Stimulated activated CD8-positive, alpha-beta memory T cell treated with anti-CD3 and anti-CD28 coated beads, Interleukin-15, amount 100 ng/mL, for 4 hours (primary cell): ENCODE results near the gene VPS13D.
"Not testable (repeated sequence)": the region's sequence is repeated elsewhere in the genome, so short reads cannot be mapped to it uniquely, and the experiment has no call there.

ENCODE experiments used
- DNase-seq, 2 donors: peaks; one replicate each; pipeline ENCODE4 v3.0.0-alpha.2; 2020; ENCODE audit warnings: low read depth in 2 of 2

VPS13D gene

DNA sequence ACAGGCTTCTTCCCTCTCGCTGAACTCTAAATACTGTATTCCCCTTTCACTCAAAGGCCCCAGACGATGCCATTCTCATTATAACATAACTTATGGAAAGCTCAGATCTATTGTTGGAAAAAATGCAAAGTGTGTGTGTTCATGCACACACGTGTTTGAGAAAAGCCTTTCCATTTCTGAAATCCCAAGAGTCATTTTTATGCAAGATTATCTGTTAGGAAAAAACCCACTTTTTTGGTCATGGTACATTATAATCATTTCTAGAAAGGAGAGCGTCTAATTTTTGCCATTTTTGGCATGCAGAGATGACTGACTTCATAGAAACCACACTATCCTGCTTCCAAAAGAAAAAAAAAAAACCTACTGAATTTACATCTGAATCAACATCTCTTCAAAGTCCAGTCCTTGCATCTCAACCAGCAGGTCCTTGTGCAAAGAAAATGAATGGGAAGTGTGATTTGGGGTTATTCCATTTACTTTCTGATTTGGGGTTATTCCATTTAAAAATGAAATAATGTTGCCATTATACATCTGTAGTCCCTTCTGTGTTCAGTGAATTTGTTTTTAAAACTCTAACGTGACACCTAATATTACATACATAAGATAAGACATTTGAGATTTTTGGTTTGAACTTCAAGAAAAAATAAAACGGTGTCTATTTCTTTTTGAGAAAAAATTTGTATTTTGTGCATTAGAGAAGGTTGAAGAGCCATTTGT lies 237.9 kb downstream of the VPS13D start:
- no peak for DNase-seq

DNA sequence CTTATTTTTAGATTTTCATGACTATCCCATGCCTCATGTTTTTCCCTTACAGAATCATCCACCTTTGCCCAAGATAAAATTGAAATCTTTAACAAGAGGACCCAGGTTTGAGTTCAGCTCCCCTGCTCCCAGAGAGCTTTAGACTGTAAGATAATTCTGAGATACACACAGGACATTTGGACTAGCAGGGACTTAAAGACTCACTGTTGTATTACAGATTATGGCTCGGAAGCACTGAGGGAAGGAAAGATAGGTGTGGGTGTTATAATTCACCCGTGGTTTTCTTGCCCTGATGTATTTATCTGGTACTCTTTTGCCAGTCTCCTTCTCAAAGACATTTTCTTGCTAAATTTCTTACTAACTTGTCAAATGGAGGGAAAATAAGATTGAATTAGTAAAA lies 238.5 kb downstream of the VPS13D start:
- DNase-seq: no peak

DNA sequence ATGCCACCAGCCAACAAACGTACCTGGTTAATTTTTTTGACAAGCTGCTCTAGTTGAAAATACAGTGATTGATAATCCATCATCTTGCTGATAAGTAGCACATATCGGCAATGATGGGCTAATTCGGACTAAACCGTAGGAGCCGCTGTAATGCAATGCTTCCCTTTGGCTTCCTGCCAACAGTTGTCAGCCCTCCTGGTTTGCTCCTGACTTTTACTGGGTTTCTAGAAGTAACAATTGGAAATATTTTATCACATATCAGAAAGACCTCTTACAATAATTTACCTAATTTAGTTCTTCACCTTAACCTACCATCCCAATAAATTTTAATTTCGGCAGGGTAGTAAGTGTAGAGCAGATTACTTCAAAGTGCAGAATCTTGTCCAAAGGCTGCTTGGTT lies 239.7 kb downstream of the VPS13D start:
- no peak for DNase-seq

DNA sequence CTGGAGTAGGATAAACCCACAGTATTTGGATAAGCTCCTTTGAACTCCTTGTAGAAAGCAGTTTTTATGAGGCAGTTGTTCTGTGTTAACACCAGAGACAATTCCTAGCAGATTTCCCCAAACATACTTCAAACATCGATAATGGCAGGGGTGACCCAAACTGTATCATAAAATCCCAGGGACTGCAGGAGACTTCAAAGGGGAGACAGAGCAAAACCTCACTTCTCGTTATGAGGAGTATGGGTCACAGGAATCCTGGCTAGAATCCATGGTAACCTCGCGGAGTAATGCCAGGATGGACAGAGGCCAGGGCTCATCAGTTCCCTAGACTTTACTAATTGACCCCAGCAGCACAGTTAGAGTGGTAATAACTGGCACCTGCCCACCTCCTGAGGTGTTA lies 240.2 kb downstream of the VPS13D start:
- no peak for DNase-seq

DNA sequence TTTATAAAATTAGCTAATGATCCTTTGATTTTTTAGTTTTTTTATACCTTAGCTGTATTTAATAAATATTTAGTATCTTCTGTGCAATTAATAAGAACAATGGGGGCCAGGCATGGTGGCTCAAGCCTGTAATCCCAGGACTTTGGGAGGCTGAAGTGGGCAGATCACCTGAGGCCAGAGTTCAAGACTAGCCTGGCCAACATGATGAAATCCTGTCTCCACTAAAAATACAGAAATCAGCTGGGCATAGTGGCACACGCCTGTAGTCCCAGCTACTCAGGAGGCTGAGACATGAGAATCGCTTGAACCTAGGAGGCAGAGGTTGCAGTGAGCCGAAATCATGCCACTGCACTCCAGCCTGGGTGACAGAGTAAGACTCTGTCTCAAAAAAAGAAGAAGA lies 241.1 kb downstream of the VPS13D start:
- DNase-seq: not testable (repeated sequence)

DNA sequence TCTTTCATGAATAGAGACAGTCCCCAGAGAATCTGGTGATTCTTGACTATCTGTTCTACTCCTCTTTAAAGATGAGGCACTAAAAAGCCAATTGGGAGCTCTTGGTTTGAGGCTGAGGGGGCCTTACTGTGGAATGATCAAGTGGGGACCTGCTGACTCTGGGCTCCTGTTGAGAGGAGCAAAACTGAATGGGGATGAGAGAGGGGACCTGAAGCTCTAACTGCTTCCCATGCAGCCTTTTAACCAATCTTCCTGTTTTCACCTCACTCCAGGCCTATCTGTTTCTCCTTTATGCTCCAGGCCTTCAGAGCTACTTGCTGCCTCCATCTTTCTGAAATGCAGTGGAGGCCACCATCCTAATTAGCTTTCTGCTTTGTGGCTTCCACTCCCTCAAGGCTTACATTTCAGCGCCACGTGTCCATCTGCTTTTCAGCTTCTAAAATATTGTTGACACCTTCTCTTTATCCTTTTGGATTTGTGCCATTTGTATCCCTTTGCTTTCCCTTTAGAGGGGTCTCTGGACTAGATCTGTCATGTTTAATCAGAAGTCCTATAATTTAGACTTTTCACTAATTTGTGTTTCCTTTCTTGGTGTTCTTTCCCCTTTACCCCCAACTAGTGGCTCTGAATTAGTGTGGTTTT lies 242.4 kb downstream of the VPS13D start:
- DNase-seq: no peak

DNA sequence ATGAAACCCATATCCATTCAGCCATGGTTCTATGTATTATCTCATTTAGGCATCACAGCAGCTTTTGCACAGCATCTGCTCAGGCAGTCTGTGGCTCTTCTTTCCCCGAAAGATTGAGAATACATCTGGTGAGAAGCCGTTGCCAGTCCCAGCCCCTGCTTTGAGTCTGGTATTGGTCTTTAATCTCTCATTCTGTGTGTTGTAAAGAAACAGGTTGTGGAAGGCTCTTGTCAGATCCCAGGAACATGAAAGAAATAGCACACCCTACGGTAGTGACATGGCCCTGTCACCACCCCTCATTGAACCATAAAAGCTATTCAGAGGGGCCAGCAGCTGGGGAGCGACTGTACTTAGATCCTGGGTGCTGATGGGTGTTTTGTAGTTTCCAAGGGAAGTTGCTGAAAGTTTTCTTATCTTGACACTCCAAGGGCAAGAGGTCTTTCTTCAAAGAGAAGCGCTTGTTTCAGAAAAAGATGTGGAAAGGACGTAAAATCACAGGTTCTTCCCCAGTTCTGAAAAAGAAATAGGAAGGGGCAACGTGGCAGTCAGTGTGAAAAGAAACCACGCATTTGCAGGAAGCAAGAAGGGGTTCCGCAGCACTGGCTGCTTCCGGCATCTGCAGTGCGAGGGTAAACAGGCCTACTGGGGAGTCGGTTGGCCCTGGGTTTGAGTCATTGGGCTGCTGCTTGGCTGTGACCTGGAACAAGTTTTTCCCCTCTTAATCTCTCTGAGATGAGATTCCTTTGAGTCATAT lies 243.1 kb downstream of the VPS13D start:
- DNase-seq: peak; percentile 63 to 77

DNA sequence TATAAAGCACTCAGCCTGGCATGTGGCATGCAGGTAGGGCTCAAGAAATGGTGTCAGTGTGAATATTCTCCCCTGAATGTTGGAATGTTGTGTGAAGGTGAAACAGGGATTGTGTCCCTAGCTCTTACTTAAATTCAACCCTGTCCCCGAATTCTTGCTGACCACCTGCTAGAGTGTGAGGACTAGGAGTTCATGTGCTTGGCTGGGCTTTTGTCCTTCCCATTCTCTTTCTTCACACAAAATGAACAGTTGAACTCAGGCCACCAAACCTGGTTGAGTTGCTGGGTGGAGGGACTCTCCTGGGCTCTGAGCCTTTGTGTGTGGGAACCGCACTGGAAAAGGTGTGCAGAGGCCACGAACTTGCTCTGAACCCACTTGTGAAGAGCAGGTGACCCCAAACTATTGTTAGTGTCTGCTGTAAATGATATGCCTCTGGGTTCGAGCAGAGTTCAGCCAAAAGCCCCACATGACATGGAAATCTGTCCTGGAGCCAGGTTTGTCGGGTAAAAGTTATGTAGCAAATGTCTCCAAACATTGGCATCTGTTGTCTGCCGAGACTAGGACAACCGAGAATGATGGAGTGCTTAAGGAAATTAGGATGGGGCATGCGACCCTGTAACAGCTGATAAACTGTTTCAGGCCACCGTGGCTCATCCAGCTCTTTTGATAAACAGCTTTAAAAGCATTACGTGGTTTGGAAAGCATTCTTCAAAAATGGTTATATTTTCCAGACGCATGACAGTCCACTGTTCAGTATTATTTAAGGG lies 243.9 kb downstream of the VPS13D start:
- no peak for DNase-seq

DNA sequence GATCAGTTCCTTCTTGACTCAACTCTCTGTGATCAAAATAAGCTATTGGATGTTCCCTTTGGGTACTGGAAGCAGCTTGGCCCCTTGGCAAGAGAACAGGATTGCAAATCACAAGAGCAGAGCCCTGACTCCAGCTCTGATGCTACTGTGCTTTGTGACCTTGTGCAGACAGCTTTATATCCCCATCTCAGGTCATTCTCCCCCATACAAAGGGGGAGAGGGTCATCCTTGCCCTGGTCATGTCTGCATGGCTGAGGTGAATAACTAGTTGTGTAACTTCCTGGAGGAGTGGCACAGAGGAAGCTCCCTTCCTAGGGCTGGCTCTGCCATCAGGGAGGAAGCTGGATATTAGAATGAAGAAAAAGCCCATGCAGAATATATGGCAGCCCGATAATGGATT lies 245.3 kb downstream of the VPS13D start:
- DNase-seq: no peak

DNA sequence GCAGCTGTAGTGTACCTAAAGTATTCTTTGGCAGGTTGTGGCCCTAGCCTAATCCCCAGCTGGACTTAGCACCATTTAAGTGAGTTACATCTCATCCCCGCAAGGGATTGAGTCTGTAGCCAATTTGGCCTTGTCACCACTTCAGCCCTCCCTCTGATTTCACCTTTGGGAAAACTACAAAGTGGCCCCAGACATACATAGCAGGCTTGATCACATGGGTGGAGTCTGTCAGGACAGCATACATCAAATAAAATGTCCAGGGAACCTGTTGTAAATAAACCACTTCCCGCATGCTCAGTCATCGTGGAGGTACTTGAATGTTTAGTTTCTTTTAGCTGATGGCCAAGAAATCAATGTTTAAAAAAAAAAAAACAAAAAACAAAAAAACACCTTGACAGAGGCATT lies 245.7 kb downstream of the VPS13D start:
- DNase-seq: no peak

DNA sequence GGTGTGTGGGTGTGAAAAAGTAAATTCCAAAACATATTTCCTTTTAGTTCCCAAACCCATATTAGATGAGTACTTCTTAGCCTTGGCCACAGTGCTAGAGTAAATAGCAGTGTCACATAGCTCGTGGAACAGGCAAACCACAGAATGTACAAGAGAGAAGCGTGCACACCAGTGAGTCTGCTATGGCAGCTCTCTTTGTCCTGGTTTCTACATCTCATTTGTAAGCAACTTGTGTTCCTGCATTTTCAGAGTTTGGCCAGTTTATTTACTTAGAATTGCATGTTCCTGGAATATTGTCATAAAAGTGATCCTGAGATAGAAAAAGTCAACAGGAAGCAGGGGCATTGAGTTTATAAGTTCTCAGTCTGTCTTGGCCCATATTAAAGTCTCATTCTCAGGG lies 246.1 kb downstream of the VPS13D start:
- no peak for DNase-seq

DNA sequence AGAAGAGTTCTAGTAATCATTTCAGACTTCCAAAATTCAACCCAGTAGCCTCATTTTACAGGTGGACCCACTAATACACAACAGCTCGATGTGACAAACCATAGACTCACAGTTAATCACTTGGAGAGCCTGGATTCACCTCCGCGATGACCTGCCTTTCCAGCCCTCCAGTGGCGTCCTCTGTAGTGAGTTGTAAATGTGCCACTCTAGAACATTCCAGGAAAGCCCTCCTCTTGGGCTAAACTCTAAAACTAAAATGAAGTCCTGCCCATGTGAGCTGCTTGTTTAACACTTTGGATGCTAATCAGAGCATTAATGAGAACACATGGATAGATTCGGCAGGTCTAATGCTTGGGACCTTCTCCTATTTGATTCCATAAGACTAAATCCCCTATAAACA lies 247.5 kb downstream of the VPS13D start:
- no peak for DNase-seq

DNA sequence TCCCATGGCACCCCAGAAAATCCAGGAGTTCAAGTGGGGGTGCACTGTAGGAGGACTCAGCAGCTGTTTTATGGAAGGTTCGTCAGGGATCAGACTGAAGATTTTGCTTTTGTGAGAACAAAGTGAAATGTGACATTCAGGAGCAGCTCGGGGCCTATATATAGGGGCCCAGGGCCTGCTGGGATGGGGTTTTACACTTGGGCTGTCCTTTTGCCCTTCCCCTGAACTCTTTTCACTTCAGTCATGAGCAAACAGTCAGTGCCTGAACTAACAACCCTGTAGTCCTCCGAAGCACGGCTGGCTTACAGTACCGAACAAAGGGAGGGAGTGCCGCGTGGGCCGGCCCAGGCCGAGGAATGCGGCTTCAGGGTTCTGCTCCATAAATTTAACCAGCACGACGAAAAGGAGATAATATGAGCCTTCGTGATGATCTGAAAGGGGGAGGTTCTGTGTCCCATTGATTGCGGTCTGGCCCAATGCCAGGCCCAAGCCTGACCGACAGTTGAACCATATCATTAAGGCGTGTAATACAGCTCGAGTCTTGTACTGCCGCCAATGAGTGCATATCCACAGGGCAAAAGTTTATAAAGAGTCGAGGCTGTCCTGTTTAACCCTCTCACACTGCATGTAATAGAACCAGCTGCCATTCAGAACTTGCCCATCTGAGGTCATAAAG lies 248.2 kb downstream of the VPS13D start:
- no peak for DNase-seq

DNA sequence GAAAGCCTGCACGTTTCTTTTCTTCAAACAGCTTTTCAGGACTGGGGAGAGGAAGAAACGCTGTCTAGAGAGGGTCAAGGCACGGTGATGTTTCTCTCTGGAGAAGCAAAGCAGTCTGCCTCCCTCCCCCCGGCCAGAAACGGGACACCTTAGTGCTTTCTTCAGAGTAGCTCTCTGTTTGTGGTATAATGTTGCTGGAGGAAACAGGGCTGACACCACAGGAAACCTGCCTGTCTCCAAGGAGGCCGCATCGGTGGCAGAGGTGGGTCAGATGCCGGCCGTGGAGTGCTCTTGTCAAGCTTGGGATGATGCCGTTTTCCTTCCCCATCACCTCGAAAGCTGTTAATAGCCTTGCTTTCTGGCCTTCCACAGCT lies 248.8 kb downstream of the VPS13D start:
- no peak for DNase-seq

DNA sequence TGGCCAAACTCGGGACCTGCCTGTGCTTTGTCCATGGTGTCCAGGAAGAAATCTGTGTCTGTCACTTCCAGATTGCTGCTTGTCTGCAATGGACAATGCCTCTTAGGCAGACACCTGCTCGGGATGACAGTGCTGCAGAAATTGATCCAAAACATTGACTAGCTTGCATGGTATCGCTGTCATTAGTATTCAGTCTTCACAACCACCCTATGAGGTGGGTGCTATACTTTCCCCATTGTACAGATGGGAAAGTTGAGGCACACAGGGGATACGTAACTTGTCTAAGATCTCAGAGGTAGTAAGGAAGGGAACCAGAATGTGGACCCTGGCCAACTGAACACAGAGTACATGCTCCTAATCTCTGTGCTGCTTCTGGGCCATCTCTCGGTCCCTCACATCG lies 249.5 kb downstream of the VPS13D start:
- no peak for DNase-seq

DNA sequence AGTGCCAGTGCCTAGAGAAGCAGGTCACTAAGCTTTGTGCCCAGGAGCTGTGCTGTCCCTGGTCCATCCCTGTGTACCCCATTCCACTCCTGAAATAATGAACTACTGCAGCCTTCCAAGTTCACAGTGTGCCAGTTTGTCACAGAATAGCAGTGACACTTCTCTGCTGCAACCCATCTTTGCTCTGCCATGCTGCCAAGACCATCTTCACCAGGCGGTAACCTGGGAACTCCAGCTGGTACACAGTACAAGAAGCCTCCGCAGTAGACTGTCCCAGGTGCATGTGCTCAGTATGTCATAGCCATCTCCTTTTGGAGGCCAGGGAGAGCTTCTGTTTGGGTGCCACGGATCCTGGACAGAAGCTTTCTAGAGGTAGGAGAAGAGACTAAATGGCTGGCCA lies 250.2 kb downstream of the VPS13D start:
- no peak for DNase-seq

DNA sequence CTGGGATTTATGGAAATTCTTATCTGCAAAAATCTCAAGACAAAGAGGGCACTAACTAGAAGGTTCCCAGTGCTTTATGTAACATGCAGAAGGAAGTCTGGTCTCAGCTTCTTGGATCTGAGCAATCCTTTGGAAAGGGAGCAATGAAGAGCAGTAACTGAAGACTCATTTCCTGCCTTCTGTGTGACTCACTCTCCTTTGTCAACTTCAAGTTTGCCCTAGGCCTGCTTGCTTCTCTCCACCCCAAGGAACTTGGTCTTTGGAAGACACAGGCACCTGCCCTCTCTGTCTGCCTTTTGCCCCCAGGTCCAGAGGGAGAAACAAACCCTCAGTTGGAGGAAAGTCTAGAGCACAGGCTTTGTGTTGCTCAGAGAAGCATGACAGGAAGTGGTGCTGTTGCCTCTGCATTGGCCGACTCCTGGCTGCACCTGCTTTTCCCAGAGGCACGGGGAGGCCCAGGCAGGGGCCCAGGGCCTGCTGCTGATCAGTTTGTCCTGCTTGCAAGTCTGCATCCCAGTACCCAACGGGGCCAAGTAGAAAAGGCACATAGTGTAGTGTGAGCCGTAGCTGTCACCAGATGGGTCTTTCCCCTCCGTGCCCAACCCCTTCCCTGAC lies 251.0 kb downstream of the VPS13D start:
- no peak for DNase-seq

DNA sequence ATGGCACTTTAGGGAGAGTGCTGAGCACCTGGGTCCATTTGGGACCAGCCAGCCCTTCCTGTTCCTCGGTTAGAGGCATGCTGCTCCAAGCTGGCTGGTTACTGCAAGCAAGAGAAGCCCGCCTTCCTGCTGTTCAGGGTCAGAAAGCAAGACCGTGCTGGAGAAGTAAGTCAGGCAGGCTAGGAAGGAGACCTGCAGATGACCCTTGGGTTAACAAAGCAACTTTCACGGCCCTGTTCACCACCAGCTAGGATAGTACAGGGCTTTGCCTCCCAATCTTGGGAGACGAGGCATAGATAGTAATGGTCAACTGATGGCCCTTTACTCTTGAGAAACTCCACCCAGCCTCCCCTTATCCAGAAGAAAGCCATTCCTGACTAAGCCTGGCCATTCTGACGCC lies 252.1 kb downstream of the VPS13D start:
- DNase-seq: no peak

DNA sequence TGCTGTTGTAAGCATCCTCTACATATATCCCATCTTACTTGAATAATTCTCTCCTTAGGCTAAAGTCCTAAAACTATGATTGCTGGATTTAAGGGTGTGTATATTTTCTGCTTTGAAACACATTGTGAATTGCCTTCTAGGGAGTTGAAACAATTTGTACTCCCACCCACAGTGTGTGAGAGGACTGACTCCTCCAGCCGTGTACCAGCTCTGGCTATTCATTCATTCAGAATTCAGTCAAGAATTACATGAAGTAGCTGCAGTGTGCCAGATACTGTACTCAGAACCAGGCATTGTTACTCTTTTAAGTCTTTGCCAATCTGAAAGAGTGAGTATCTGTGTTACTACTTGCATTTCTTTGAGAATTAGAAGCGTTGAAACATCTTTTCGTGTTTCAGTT lies 253.2 kb downstream of the VPS13D start:
- no peak for DNase-seq

DNA sequence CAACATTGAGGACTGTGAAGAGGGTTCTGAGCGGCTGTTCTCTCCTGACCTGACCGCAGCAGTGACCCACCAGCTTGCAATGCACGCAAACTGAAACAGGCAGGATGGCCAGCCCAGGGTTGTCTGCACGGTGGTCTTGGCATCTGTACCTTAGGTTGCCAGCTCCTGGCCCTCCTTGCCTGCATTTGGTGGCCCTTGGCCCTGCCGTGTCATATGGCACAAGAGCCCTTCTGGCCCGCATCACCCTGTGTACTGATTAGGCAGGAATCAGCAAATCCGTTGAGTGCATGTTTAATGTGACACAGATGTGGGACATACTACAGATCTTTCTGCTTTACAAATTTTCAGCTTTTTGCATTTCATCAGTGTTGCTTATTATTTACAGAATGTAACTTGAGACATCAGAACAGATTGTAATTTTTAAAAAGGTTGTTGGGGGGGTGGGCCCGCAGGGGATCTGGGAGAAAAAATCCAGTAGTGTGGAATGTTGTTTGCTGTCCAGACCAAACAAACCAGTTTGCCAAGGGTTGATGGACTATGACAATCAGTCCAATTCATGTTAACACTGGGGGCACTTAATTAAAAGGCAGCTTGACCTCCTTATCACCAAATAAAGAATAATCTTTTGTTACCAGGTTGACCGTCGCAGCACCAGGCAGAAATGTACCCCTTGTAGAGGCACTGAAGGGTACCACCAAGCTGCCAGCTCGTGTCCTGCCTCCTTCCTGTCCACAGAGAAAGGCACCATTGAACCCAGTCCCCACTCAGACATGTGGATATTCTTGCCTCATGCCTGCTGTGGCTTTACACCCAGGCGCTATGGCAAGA lies 255.6 kb downstream of the VPS13D start:
- no peak for DNase-seq

DNA sequence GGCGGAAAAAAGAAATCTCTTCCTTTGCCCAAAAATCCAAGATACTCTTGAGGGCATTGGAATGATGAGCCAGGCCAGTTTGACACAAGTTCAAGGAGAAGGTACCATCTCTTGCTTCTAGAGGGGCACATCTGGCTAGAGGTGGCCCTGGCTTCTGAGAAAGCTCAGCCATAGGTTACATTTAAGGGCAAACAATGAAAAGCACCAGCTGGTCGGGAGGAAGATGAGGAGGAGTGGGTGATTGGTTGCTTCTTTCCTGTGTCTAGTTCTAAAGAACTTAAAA lies 256.2 kb downstream of the VPS13D start:
- DNase-seq: no peak
